BE2C (cell line): ENCODE results near the gene CNNM2.

Source experiments
- DNase-seq: peaks from one replicate; pipeline ENCODE4 v3.0.0-alpha.2; 2020
- H3K27me3 ChIP-seq: fragments of 250-450 bp; sonication (Bioruptor Pico); 2 replicates; pipeline ENCODE4 v1.5.1; 2020; ENCODE audit warnings: mild to moderate bottlenecking
- H3K36me3 ChIP-seq: fragments of 250-450 bp; sonication (Bioruptor Pico); 2 replicates; pipeline ENCODE4 v1.5.1; 2020; ENCODE audit warnings: mild to moderate bottlenecking
- H3K4me1 ChIP-seq: fragments of 250-450 bp; sonication (Bioruptor Pico); 2 replicates; pipeline ENCODE4 v1.5.1; 2020
- H3K4me3 ChIP-seq: 2 replicates; pipeline ENCODE4 v1.5.1; 2011; ENCODE audit warnings: low read depth, low read length
- H3K9me3 ChIP-seq: fragments of 250-450 bp; sonication (Bioruptor Pico); 2 replicates; pipeline ENCODE4 v1.5.1; 2020
- CTCF ChIP-seq: IDR thresholded peaks from 2 replicates; pipeline ENCODE4 v1.5.1; 2012; ENCODE audit warnings: mild to moderate bottlenecking, low read depth, low read length

Gene CNNM2

GRCh38 chr10:102876747-102877153, 41.3 kb upstream of the CNNM2 start:
- no peak for TF ChIP-seq CTCF
- DNase-seq: no peak
- H3K36me3 ChIP-seq: no peaks in the 10 kb centered on the region
- H3K27me3 ChIP-seq: no peaks in the 10 kb centered on the region
- H3K4me3 ChIP-seq: no peak overlapping the region
- H3K9me3 ChIP-seq: no peaks in the 10 kb centered on the region
- H3K4me1 ChIP-seq: no peaks in the 10 kb centered on the region

- Histone ChIP-seq H3K4me1 (no peaks in the 10 kb centered on the region), H3K9me3 (no peaks in the 10 kb centered on the region), H3K27me3 (no peaks in the 10 kb centered on the region), H3K36me3 (no peaks in the 10 kb centered on the region), H3K4me3 (no peak overlapping the region)
- no peak for TF ChIP-seq CTCF
- no peak for DNase-seq
Observed at GRCh38 chr10:102878629-102879028, 39.5 kb upstream of the CNNM2 start.

- no peak for TF ChIP-seq CTCF
- Histone ChIP-seq H3K4me3 (no peak overlapping the region), H3K9me3 (no peaks in the 10 kb centered on the region), H3K36me3 (no peaks in the 10 kb centered on the region), H3K4me1 (no peaks in the 10 kb centered on the region), H3K27me3 (no peaks in the 10 kb centered on the region)
- DNase-seq: no peak
Observed at GRCh38 chr10:102880256-102880655, 37.8 kb upstream of the CNNM2 start.

- Histone ChIP-seq H3K4me1 (no peaks in the 10 kb centered on the region), H3K27me3 (no peaks in the 10 kb centered on the region), H3K9me3 (no peaks in the 10 kb centered on the region), H3K36me3 (no peaks in the 10 kb centered on the region), H3K4me3 (no peak overlapping the region)
- TF ChIP-seq CTCF: no peak
- DNase-seq: no peak
Observed at GRCh38 chr10:102888048-102888447, 30.0 kb upstream of the CNNM2 start.

- Histone ChIP-seq H3K4me3 (no peak overlapping the region), H3K36me3 (no peaks in the 10 kb centered on the region)
- TF ChIP-seq CTCF: no peak
Observed at GRCh38 chr10:102894466-102895213, 23.5 kb upstream of the CNNM2 start.

GRCh38 chr10:102900006-102900405, 18.1 kb upstream of the CNNM2 start:
- Histone ChIP-seq H3K36me3 (0 out of 2 replicates have a peak, but pooled peaks cover 3% of the 10 kb centered on the region), H3K4me1 (no peaks in the 10 kb centered on the region), H3K4me3 (no peak overlapping the region), H3K9me3 (no peaks in the 10 kb centered on the region), H3K27me3 (no peaks in the 10 kb centered on the region)
- TF ChIP-seq CTCF: no peak
- DNase-seq: no peak

More at GRCh38 chr10:102894466-102895213, 23.5 kb upstream of the CNNM2 start:
- DNase-seq: no peak
- H3K27me3 ChIP-seq: no peaks in the 10 kb centered on the region
- H3K9me3 ChIP-seq: no peaks in the 10 kb centered on the region
- no peaks in the 10 kb centered on the region for H3K4me1 ChIP-seq
